Measurements from ENCODE around the gene LRP1-AS. TPM values are rescaled to one million over a fixed set of nuclear protein-coding genes. Genes with fewer than 3 reads are reported as not detected.

The LRP1-AS gene
- total RNA-seq (2014; rRNA removed; shearing (Covaris generic); ENCODE audit: low replicate concordance) = not detected in 2 replicates

- Histone ChIP-seq H3K4me2 (ENCODE audit: low read depth, low read length, poor library complexity, severe bottlenecking) (no peak within 1 kb of the TSS), H3K27ac (ENCODE audit: low read length) (no peak within 1 kb of the TSS), H3K9ac (ENCODE audit: low read length) (no peak within 1 kb of the TSS), H3K4me1 (ENCODE audit: low read length) (no peaks in the 10 kb centered on the region), H4K20me1 (ENCODE audit: insufficient read depth, low read depth, low read length) (no peaks in the 10 kb centered on the region), H3K27me3 (ENCODE audit: low read length) (no peaks in the 10 kb centered on the region), H3K9me3 (ENCODE audit: low read length) (no peaks in the 10 kb centered on the region), H3K36me3 (ENCODE audit: insufficient read depth, low read length) (no peaks in the 10 kb centered on the region), H3K9me2 (replicated peaks; ENCODE audit: insufficient read depth, low read length) (no peaks in the 10 kb centered on the region), H3K4me3 (ENCODE audit: low read length) (no peak within 1 kb of the TSS), H3K79me2 (ENCODE audit: low read length) (no peaks in the 10 kb centered on the region), H2AFZ (ENCODE audit: low read length) (no peak within 1 kb of the TSS)
- no peak for DNase-seq
Measured at GRCh38 chr12:57146961-57147944, at the start of gene LRP1-AS. Gene LRP1-AS (minus strand): TSS chr12:57147619.

GRCh38 chr12:57196956-57197355 lies 49.5 kb upstream of the LRP1-AS start:
- Histone ChIP-seq H3K9me3 (ENCODE audit: low read length) (no peaks in the 10 kb centered on the region), H3K36me3 (ENCODE audit: insufficient read depth, low read length) (no peaks in the 10 kb centered on the region), H3K27ac (ENCODE audit: low read length) (no peak overlapping the region), H4K20me1 (ENCODE audit: insufficient read depth, low read depth, low read length) (no peaks in the 10 kb centered on the region), H3K9me2 (replicated peaks; ENCODE audit: insufficient read depth, low read length) (no peaks in the 10 kb centered on the region), H3K27me3 (ENCODE audit: low read length) (no peaks in the 10 kb centered on the region), H3K4me1 (ENCODE audit: low read length) (no peaks in the 10 kb centered on the region), H3K4me2 (ENCODE audit: low read depth, low read length, poor library complexity, severe bottlenecking) (no peak overlapping the region), H3K79me2 (ENCODE audit: low read length) (no peaks in the 10 kb centered on the region), H3K9ac (ENCODE audit: low read length) (no peak overlapping the region), H3K4me3 (ENCODE audit: low read length) (no peak overlapping the region), H2AFZ (ENCODE audit: low read length) (no peak overlapping the region)
- DNase-seq = no peak

GRCh38 chr12:57196439-57196838 lies 49.0 kb upstream of the LRP1-AS start:
- Histone ChIP-seq H3K4me2 (ENCODE audit: low read depth, low read length, poor library complexity, severe bottlenecking) (no peak overlapping the region), H3K9me3 (ENCODE audit: low read length) (no peaks in the 10 kb centered on the region), H3K4me3 (ENCODE audit: low read length) (no peak overlapping the region), H3K9me2 (replicated peaks; ENCODE audit: insufficient read depth, low read length) (no peaks in the 10 kb centered on the region), H3K27ac (ENCODE audit: low read length) (no peak overlapping the region), H3K79me2 (ENCODE audit: low read length) (no peaks in the 10 kb centered on the region), H4K20me1 (ENCODE audit: insufficient read depth, low read depth, low read length) (no peaks in the 10 kb centered on the region), H3K27me3 (ENCODE audit: low read length) (no peaks in the 10 kb centered on the region), H3K9ac (ENCODE audit: low read length) (no peak overlapping the region), H3K36me3 (ENCODE audit: insufficient read depth, low read length) (no peaks in the 10 kb centered on the region), H3K4me1 (ENCODE audit: low read length) (no peaks in the 10 kb centered on the region), H2AFZ (ENCODE audit: low read length) (no peak overlapping the region)
- no peak for DNase-seq

GRCh38 chr12:57195611-57196371 lies 48.4 kb upstream of the LRP1-AS start:
- Histone ChIP-seq H3K4me1 (ENCODE audit: low read length) (no peaks in the 10 kb centered on the region), H3K4me2 (ENCODE audit: low read depth, low read length, poor library complexity, severe bottlenecking) (no peak overlapping the region), H4K20me1 (ENCODE audit: insufficient read depth, low read depth, low read length) (no peaks in the 10 kb centered on the region), H3K27me3 (ENCODE audit: low read length) (no peaks in the 10 kb centered on the region), H3K79me2 (ENCODE audit: low read length) (no peaks in the 10 kb centered on the region), H3K27ac (ENCODE audit: low read length) (no peak overlapping the region), H2AFZ (ENCODE audit: low read length) (no peak overlapping the region), H3K9me3 (ENCODE audit: low read length) (no peaks in the 10 kb centered on the region), H3K4me3 (ENCODE audit: low read length) (no peak overlapping the region), H3K36me3 (ENCODE audit: insufficient read depth, low read length) (no peaks in the 10 kb centered on the region), H3K9me2 (replicated peaks; ENCODE audit: insufficient read depth, low read length) (no peaks in the 10 kb centered on the region), H3K9ac (ENCODE audit: low read length) (no peak overlapping the region)
- DNase-seq = no peak

GRCh38 chr12:57195186-57195585 lies 47.8 kb upstream of the LRP1-AS start:
- H3K9me3 ChIP-seq (ENCODE audit: low read length) = no peaks in the 10 kb centered on the region
- H3K4me1 ChIP-seq (ENCODE audit: low read length) = no peaks in the 10 kb centered on the region
- no peak for DNase-seq
- no peak overlapping the region for H3K9ac ChIP-seq (ENCODE audit: low read length)
- H3K79me2 ChIP-seq (ENCODE audit: low read length) = no peaks in the 10 kb centered on the region
- H2AFZ ChIP-seq (ENCODE audit: low read length) = no peak overlapping the region
- no peaks in the 10 kb centered on the region for H3K36me3 ChIP-seq (ENCODE audit: insufficient read depth, low read length)
- no peaks in the 10 kb centered on the region for H3K27me3 ChIP-seq (ENCODE audit: low read length)
- no peak overlapping the region for H3K27ac ChIP-seq (ENCODE audit: low read length)
- H3K4me3 ChIP-seq (ENCODE audit: low read length) = no peak overlapping the region
- no peaks in the 10 kb centered on the region for H4K20me1 ChIP-seq (ENCODE audit: insufficient read depth, low read depth, low read length)
- H3K9me2 ChIP-seq (replicated peaks; ENCODE audit: insufficient read depth, low read length) = no peaks in the 10 kb centered on the region
- H3K4me2 ChIP-seq (ENCODE audit: low read depth, low read length, poor library complexity, severe bottlenecking) = no peak overlapping the region

- Histone ChIP-seq H3K27me3 (ENCODE audit: low read length) (no peaks in the 10 kb centered on the region), H3K4me1 (ENCODE audit: low read length) (no peaks in the 10 kb centered on the region), H3K9ac (ENCODE audit: low read length) (no peak overlapping the region), H4K20me1 (ENCODE audit: insufficient read depth, low read depth, low read length) (no peaks in the 10 kb centered on the region), H3K9me2 (replicated peaks; ENCODE audit: insufficient read depth, low read length) (no peaks in the 10 kb centered on the region), H3K9me3 (ENCODE audit: low read length) (no peaks in the 10 kb centered on the region), H2AFZ (ENCODE audit: low read length) (no peak overlapping the region), H3K4me3 (ENCODE audit: low read length) (no peak overlapping the region), H3K27ac (ENCODE audit: low read length) (no peak overlapping the region), H3K4me2 (ENCODE audit: low read depth, low read length, poor library complexity, severe bottlenecking) (no peak overlapping the region), H3K79me2 (ENCODE audit: low read length) (no peaks in the 10 kb centered on the region), H3K36me3 (ENCODE audit: insufficient read depth, low read length) (no peaks in the 10 kb centered on the region)
- DNase-seq = no peak
Measured at GRCh38 chr12:57194253-57194652, 46.8 kb upstream of the LRP1-AS start.

- no peaks in the 10 kb centered on the region for H3K36me3 ChIP-seq (ENCODE audit: insufficient read depth, low read length)
- no peak for DNase-seq
- H3K9ac ChIP-seq (ENCODE audit: low read length) = no peak overlapping the region
- H3K27me3 ChIP-seq (ENCODE audit: low read length) = no peaks in the 10 kb centered on the region
- no peak overlapping the region for H3K27ac ChIP-seq (ENCODE audit: low read length)
- no peak overlapping the region for H3K4me3 ChIP-seq (ENCODE audit: low read length)
- H3K79me2 ChIP-seq (ENCODE audit: low read length) = no peaks in the 10 kb centered on the region
- H3K4me1 ChIP-seq (ENCODE audit: low read length) = no peaks in the 10 kb centered on the region
- no peak overlapping the region for H2AFZ ChIP-seq (ENCODE audit: low read length)
- no peaks in the 10 kb centered on the region for H3K9me2 ChIP-seq (replicated peaks; ENCODE audit: insufficient read depth, low read length)
- H4K20me1 ChIP-seq (ENCODE audit: insufficient read depth, low read depth, low read length) = no peaks in the 10 kb centered on the region
- no peak overlapping the region for H3K4me2 ChIP-seq (ENCODE audit: low read depth, low read length, poor library complexity, severe bottlenecking)
- no peaks in the 10 kb centered on the region for H3K9me3 ChIP-seq (ENCODE audit: low read length)
Measured at GRCh38 chr12:57193706-57194245, 46.4 kb upstream of the LRP1-AS start.

DNA sequence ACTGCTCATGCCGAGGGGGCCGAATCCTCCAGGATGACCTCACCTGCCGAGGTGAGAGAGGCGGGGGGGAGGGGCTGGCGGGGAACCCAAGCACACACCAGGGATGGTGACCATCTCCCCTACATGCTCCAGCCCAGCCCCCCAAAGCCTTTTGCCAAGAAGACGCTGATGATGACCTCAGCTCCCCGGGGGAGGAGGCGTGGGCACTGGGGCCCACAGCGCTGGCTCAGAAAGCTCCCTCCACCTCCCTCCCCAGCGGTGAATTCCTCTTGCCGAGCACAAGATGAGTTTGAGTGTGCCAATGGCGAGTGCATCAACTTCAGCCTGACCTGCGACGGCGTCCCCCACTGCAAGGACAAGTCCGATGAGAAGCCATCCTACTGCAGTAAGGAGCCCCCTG lies 45.5 kb upstream of the LRP1-AS start:
- H3K27me3 ChIP-seq (ENCODE audit: low read length) = no peaks in the 10 kb centered on the region
- DNase-seq = no peak

More for the DNA sequence above, 45.5 kb upstream of the LRP1-AS start:
- Histone ChIP-seq H3K4me3 (ENCODE audit: low read length) (no peak overlapping the region), H4K20me1 (ENCODE audit: insufficient read depth, low read depth, low read length) (no peaks in the 10 kb centered on the region), H3K9me2 (replicated peaks; ENCODE audit: insufficient read depth, low read length) (no peaks in the 10 kb centered on the region), H3K79me2 (ENCODE audit: low read length) (no peaks in the 10 kb centered on the region), H3K4me1 (ENCODE audit: low read length) (no peaks in the 10 kb centered on the region), H3K36me3 (ENCODE audit: insufficient read depth, low read length) (no peaks in the 10 kb centered on the region), H3K9me3 (ENCODE audit: low read length) (no peaks in the 10 kb centered on the region), H3K4me2 (ENCODE audit: low read depth, low read length, poor library complexity, severe bottlenecking) (no peak overlapping the region), H3K27ac (ENCODE audit: low read length) (no peak overlapping the region), H2AFZ (ENCODE audit: low read length) (no peak overlapping the region), H3K9ac (ENCODE audit: low read length) (no peak overlapping the region)
